ENCODE measurements around the gene DHRS3.

DNA sequence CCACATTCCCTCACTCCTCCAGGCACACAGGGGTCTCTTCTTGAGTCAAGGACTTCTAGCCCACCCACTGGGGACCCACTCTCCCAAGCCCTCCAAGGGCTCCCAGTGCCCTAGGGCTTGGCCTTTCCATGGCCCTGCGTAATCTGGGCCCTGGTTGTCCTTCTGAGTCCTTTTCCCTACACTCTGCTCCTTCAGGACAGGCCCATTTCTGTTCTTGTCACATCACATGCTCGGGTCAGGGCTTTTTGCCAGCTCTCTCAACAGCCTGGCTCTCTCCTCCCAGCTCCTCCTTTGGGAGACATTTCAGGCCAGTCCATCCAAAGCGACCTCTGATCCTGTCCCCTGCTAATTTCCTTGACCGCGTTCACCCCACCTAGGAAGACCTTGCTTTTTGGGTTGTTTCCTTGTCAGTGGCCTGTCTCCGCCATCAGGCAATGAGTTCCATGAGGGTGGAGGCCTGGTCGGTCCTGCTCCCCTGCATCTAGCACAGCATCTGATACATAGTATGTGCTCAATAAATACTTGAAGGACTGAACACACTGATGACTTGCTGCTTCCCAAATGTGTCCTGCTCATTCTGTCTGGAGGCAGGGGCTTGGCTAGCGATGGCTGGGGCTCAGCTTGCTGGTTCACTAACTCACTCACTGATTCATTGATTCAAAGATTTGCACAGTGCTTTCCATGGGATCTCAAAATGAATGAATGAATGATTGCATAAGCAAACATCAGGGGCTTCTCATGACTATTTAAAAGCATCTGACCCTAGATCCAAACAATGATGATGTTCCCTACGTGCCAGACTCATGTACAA lies 44.8 kb downstream of the DHRS3 start:
- TF ChIP-seq MYC (CRISPR knock-in tag; IDR thresholded peaks at IDR 0.05; ENCODE audit: borderline replicate concordance), result no peak
- TF ChIP-seq, protein P1, sequence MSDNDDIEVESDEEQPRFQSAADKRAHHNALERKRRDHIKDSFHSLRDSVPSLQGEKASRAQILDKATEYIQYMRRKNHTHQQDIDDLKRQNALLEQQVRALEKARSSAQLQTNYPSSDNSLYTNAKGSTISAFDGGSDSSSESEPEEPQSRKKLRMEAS (IDR thresholded peaks at IDR 0.05), result no peak
- no peak for TF ChIP-seq NFE2L2 (IDR thresholded peaks at IDR 0.05; ENCODE audit: low read length)
- TF ChIP-seq CBX1 (IDR thresholded peaks at IDR 0.05; ENCODE audit: low read depth), result no peak
- no peak for TF ChIP-seq TCF7L2 (IDR thresholded peaks at IDR 0.05; ENCODE audit: low read depth, low read length)
- TF ChIP-seq, protein P2, sequence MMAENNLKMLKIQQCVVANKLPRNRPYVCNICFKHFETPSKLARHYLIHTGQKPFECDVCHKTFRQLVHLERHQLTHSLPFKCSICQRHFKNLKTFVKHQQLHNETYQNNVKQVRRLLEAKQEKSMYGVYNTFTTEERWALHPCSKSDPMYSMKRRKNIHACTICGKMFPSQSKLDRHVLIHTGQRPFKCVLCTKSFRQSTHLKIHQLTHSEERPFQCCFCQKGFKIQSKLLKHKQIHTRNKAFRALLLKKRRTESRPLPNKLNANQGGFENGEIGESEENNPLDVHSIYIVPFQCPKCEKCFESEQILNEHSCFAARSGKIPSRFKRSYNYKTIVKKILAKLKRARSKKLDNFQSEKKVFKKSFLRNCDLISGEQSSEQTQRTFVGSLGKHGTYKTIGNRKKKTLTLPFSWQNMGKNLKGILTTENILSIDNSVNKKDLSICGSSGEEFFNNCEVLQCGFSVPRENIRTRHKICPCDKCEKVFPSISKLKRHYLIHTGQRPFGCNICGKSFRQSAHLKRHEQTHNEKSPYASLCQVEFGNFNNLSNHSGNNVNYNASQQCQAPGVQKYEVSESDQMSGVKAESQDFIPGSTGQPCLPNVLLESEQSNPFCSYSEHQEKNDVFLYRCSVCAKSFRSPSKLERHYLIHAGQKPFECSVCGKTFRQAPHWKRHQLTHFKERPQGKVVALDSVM (CRISPR knock-in tag; IDR thresholded peaks at IDR 0.05), result no peak
- TF ChIP-seq, protein P3, sequence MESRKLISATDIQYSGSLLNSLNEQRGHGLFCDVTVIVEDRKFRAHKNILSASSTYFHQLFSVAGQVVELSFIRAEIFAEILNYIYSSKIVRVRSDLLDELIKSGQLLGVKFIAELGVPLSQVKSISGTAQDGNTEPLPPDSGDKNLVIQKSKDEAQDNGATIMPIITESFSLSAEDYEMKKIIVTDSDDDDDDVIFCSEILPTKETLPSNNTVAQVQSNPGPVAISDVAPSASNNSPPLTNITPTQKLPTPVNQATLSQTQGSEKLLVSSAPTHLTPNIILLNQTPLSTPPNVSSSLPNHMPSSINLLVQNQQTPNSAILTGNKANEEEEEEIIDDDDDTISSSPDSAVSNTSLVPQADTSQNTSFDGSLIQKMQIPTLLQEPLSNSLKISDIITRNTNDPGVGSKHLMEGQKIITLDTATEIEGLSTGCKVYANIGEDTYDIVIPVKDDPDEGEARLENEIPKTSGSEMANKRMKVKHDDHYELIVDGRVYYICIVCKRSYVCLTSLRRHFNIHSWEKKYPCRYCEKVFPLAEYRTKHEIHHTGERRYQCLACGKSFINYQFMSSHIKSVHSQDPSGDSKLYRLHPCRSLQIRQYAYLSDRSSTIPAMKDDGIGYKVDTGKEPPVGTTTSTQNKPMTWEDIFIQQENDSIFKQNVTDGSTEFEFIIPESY (CRISPR knock-in tag; IDR thresholded peaks at IDR 0.05), result no peak
- TF ChIP-seq POLR2AphosphoS5 (IDR thresholded peaks at IDR 0.05; ENCODE audit: low read depth, low read length), result no peak
- TF ChIP-seq, protein P4, sequence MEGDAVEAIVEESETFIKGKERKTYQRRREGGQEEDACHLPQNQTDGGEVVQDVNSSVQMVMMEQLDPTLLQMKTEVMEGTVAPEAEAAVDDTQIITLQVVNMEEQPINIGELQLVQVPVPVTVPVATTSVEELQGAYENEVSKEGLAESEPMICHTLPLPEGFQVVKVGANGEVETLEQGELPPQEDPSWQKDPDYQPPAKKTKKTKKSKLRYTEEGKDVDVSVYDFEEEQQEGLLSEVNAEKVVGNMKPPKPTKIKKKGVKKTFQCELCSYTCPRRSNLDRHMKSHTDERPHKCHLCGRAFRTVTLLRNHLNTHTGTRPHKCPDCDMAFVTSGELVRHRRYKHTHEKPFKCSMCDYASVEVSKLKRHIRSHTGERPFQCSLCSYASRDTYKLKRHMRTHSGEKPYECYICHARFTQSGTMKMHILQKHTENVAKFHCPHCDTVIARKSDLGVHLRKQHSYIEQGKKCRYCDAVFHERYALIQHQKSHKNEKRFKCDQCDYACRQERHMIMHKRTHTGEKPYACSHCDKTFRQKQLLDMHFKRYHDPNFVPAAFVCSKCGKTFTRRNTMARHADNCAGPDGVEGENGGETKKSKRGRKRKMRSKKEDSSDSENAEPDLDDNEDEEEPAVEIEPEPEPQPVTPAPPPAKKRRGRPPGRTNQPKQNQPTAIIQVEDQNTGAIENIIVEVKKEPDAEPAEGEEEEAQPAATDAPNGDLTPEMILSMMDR (CRISPR knock-in tag; IDR thresholded peaks at IDR 0.05), result no peak
- TF ChIP-seq ZNF337 (CRISPR knock-in tag; IDR thresholded peaks at IDR 0.05; ENCODE audit: borderline replicate concordance, low read depth), result no peak
- TF ChIP-seq RFX1 (IDR thresholded peaks at IDR 0.05), result no peak
- no peak for TF ChIP-seq MAFK (conservative IDR thresholded peaks at IDR 0.05 in 1 of 2, IDR thresholded peaks at IDR 0.05 in 1 of 2; ENCODE audit: low read length in 2 of 2)
- TF ChIP-seq ZNF274 (CRISPR knock-in tag; IDR thresholded peaks at IDR 0.05), result no peak
- no peak for TF ChIP-seq ZNF12 (CRISPR knock-in tag; IDR thresholded peaks at IDR 0.05)
